Activated CD4-positive, alpha-beta T cell treated with anti-CD3 and anti-CD28 coated beads, Interleukin-2, Interleukin-4, amounts not matched to agents 100 ng/mL and 50 ng/mL, durations not matched to agents 16 hours and 8 hours (primary cell): Measurements from ENCODE around the gene ARHGEF11.
"Not testable (repeated sequence)": the region's sequence is repeated elsewhere in the genome, so short reads cannot be mapped to it uniquely, and the experiment has no call there.

ENCODE experiments used
- DNase-seq: peaks from one replicate; pipeline ENCODE4 v3.0.0-alpha.2; 2020; ENCODE audit warnings: low spot score

The ARHGEF11 gene

GRCh38 chr1:157045250-157046218 lies at the start of gene ARHGEF11:
Gene ARHGEF11 (minus strand): TSS chr1:157045742. CDS start chr1:157044330, 1,412 bp downstream.
- DNase-seq = peak; percentile 6

- DNase-seq = no peak
Measured at GRCh38 chr1:157095091-157095490, 49.5 kb upstream of the ARHGEF11 start.

- DNase-seq = no peak
Measured at GRCh38 chr1:157092831-157093230, 47.3 kb upstream of the ARHGEF11 start.

GRCh38 chr1:157091668-157092273 lies 46.2 kb upstream of the ARHGEF11 start:
- no peak for DNase-seq

GRCh38 chr1:157091186-157091585 lies 45.6 kb upstream of the ARHGEF11 start:
- no peak for DNase-seq

- no peak for DNase-seq
Measured at GRCh38 chr1:157090771-157091170, 45.2 kb upstream of the ARHGEF11 start.

- peak; percentile 86 for DNase-seq
Measured at GRCh38 chr1:157090196-157090647, 44.7 kb upstream of the ARHGEF11 start.

- DNase-seq = no peak
Measured at GRCh38 chr1:157089789-157090188, 44.2 kb upstream of the ARHGEF11 start.

- no peak for DNase-seq
Measured at GRCh38 chr1:157088607-157089006, 43.1 kb upstream of the ARHGEF11 start.

- DNase-seq = no peak
Measured at GRCh38 chr1:157087030-157087429, 41.5 kb upstream of the ARHGEF11 start.

- no peak for DNase-seq
Measured at GRCh38 chr1:157086299-157086698, 40.8 kb upstream of the ARHGEF11 start.

GRCh38 chr1:157085421-157085820 lies 39.9 kb upstream of the ARHGEF11 start:
- no peak for DNase-seq

- no peak for DNase-seq
Measured at GRCh38 chr1:157084720-157085119, 39.2 kb upstream of the ARHGEF11 start.

GRCh38 chr1:157081707-157082106 lies 36.2 kb upstream of the ARHGEF11 start:
- no peak for DNase-seq

- no peak for DNase-seq
Measured at GRCh38 chr1:157080714-157081113, 35.2 kb upstream of the ARHGEF11 start.

GRCh38 chr1:157077394-157077793 lies 31.9 kb upstream of the ARHGEF11 start:
- no peak for DNase-seq

GRCh38 chr1:157073944-157074685 lies 28.6 kb upstream of the ARHGEF11 start:
- peak; percentile 31 for DNase-seq

GRCh38 chr1:157069601-157070000 lies 24.1 kb upstream of the ARHGEF11 start:
- no peak for DNase-seq

GRCh38 chr1:157059241-157059640 lies 13.7 kb upstream of the ARHGEF11 start:
- not testable (repeated sequence) for DNase-seq

- no peak for DNase-seq
Measured at GRCh38 chr1:157056269-157056668, 10.7 kb upstream of the ARHGEF11 start.

GRCh38 chr1:157055729-157056128 lies 10.2 kb upstream of the ARHGEF11 start:
- not testable (repeated sequence) for DNase-seq

GRCh38 chr1:157050836-157051235 lies 5.3 kb upstream of the ARHGEF11 start:
- DNase-seq = no peak
